B cell (primary cell): ENCODE data around the gene LDLRAD3.

Experiments used
- EZH2 ChIP-seq: IDR thresholded peaks from 2 replicates; pipeline ENCODE4 v1.6.1; 2012; ENCODE audit warnings: borderline replicate concordance, low read depth, mild to moderate bottlenecking, moderate library complexity, low read length; ENCODE audit not compliant: insufficient read depth, poor library complexity, severe bottlenecking
- TF ChIP-seq, protein P1 (sequence below): fragments of 200-600 bp; IDR thresholded peaks from one replicate; pipeline ENCODE4 v1.8.0; 2022; ENCODE audit warnings: antibody characterized with exemption, mild to moderate bottlenecking

DNA sequence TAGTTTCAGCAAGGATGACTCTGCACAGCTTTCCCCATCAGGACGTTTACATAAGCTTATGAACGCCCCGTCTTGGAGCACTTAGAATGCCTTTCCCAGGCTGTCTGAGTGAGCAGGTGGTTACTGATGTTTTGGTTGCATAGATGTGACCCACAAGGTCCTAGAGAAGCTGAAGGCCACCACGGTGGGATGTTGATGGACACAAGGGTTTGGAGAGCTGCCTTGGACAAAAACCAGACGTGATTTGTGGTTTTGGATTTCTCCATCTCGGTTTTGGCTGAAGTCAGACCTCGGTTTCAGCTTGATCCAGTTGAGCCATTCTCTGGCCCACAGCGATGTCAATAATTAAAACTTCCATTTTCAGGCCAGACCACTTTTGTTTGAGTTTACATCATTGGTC is 151.9 kb downstream of the LDLRAD3 start:
- TF ChIP-seq, protein P1, sequence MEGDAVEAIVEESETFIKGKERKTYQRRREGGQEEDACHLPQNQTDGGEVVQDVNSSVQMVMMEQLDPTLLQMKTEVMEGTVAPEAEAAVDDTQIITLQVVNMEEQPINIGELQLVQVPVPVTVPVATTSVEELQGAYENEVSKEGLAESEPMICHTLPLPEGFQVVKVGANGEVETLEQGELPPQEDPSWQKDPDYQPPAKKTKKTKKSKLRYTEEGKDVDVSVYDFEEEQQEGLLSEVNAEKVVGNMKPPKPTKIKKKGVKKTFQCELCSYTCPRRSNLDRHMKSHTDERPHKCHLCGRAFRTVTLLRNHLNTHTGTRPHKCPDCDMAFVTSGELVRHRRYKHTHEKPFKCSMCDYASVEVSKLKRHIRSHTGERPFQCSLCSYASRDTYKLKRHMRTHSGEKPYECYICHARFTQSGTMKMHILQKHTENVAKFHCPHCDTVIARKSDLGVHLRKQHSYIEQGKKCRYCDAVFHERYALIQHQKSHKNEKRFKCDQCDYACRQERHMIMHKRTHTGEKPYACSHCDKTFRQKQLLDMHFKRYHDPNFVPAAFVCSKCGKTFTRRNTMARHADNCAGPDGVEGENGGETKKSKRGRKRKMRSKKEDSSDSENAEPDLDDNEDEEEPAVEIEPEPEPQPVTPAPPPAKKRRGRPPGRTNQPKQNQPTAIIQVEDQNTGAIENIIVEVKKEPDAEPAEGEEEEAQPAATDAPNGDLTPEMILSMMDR = no peak
- TF ChIP-seq EZH2 = no peak
